ENCODE measurements around the gene ZHX3.

Gene ZHX3

DNA sequence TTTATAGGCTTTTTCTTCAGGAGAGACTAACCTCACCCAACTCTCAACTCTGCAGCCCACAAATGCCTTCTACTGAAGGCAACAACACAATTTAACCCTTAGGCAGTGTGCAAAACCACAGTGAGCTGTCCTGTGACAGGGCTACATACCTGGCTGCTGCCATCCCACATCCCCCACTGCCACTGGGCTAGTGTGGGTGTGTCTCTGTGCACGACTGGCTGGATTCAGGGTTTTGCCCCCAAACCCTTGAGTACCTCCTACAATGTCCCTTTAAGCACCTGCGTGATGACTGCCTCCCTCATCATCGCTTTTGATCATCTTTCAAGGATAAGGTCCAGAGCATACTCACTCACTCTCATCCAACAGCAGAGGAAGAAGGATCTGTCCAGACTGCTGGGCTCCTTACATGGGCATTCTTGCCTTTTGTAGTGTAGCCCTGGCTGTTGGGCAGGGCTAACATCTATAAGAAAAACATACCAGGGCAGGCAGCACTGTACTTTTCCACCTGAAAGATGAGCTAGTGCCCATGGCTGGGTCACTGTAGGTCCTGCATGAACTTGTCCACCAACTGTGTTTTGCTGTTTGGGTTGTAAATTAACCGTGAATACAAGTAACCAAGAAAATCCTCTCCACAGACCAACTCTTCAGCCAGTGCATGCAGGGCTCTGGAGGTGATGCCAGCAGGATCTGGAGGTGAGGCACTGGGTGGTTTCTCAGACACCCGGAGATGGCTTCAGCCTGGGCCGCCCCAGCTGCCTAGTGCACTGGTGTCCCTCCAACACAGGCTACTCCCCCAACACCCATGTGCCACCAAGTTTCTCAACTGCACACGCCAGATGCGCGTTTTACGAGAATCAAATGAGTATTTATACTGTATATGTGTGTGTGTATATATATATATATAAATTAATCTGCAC lies 135.0 kb downstream of the ZHX3 start:
- no peaks in the 10 kb centered on the region for H3K9me2 ChIP-seq (replicated peaks; ENCODE audit: low read depth, low read length)
- H3K4me1 ChIP-seq (ENCODE audit: insufficient read depth, low read length, poor library complexity, severe bottlenecking): no peaks in the 10 kb centered on the region
- H3K79me2 ChIP-seq (ENCODE audit: insufficient read depth, low read length): no peaks in the 10 kb centered on the region
- no peak overlapping the region for H3K9ac ChIP-seq (ENCODE audit: low read depth, low read length, poor library complexity, severe bottlenecking)
- H3K27me3 ChIP-seq (ENCODE audit: insufficient read depth, low read length, poor library complexity, severe bottlenecking): no peaks in the 10 kb centered on the region
- H2AFZ ChIP-seq (ENCODE audit: low read length): no peak overlapping the region
- TF ChIP-seq, protein P1, sequence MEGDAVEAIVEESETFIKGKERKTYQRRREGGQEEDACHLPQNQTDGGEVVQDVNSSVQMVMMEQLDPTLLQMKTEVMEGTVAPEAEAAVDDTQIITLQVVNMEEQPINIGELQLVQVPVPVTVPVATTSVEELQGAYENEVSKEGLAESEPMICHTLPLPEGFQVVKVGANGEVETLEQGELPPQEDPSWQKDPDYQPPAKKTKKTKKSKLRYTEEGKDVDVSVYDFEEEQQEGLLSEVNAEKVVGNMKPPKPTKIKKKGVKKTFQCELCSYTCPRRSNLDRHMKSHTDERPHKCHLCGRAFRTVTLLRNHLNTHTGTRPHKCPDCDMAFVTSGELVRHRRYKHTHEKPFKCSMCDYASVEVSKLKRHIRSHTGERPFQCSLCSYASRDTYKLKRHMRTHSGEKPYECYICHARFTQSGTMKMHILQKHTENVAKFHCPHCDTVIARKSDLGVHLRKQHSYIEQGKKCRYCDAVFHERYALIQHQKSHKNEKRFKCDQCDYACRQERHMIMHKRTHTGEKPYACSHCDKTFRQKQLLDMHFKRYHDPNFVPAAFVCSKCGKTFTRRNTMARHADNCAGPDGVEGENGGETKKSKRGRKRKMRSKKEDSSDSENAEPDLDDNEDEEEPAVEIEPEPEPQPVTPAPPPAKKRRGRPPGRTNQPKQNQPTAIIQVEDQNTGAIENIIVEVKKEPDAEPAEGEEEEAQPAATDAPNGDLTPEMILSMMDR (conservative IDR thresholded peaks at IDR 0.05; ENCODE audit: low read length): no peak
- TF ChIP-seq EZH2phosphoT487 (IDR thresholded peaks at IDR 0.05; ENCODE audit: borderline replicate concordance): no peak
- no peaks in the 10 kb centered on the region for H4K20me1 ChIP-seq (ENCODE audit: insufficient read depth, low read length, poor library complexity, severe bottlenecking)
- no peaks in the 10 kb centered on the region for H3F3A ChIP-seq (ENCODE audit: low read depth)
- no peak overlapping the region for H3K4me3 ChIP-seq (ENCODE audit: low read length, poor library complexity, severe bottlenecking)
- no peak overlapping the region for H3K4me2 ChIP-seq (ENCODE audit: low read depth, low read length, poor library complexity, severe bottlenecking)
- peaks cover under 1% of the 10 kb centered on the region; the same call in 1 of the 2 replicates for H3K36me3 ChIP-seq (ENCODE audit: insufficient read depth, low read length)
- no peaks in the 10 kb centered on the region for H3K9me3 ChIP-seq (ENCODE audit: insufficient read depth, low read depth, low read length)

DNA sequence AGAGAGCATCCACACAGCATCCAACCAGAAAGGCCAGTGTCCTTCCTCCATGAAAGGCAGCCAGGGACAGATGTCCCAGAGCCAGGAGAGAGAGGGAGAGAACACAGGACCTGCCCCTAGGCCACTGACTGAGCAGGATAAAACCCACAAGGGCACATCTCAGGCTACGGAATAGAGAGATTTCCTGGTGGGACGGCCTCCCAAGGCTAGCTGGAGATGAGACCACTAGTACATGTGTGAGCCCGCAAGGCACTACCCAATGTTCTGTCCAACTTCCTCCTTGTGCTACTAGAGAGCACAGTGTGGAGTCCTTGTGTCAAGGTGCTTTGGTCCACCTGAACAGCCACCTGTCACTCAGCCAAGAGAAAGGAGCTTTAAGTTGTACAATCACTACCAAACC lies 136.0 kb downstream of the ZHX3 start:
- Histone ChIP-seq H3K4me3 (ENCODE audit: low read length, poor library complexity, severe bottlenecking) (no peak overlapping the region), H3K36me3 (ENCODE audit: insufficient read depth, low read length) (peaks cover 10% of the 10 kb centered on the region; the same call in 1 of the 2 replicates), H3K4me1 (ENCODE audit: insufficient read depth, low read length, poor library complexity, severe bottlenecking) (no peaks in the 10 kb centered on the region), H3K27me3 (ENCODE audit: insufficient read depth, low read length, poor library complexity, severe bottlenecking) (no peaks in the 10 kb centered on the region), H3K79me2 (ENCODE audit: insufficient read depth, low read length) (no peaks in the 10 kb centered on the region), H3K9me2 (replicated peaks; ENCODE audit: low read depth, low read length) (no peaks in the 10 kb centered on the region), H4K20me1 (ENCODE audit: insufficient read depth, low read length, poor library complexity, severe bottlenecking) (no peaks in the 10 kb centered on the region), H2AFZ (ENCODE audit: low read length) (no peak overlapping the region), H3K9me3 (ENCODE audit: insufficient read depth, low read depth, low read length) (no peaks in the 10 kb centered on the region), H3K9ac (ENCODE audit: low read depth, low read length, poor library complexity, severe bottlenecking) (no peak overlapping the region), H3F3A (ENCODE audit: low read depth) (no peaks in the 10 kb centered on the region), H3K4me2 (ENCODE audit: low read depth, low read length, poor library complexity, severe bottlenecking) (no peak overlapping the region)
- TF ChIP-seq, protein P1 (conservative IDR thresholded peaks at IDR 0.05; ENCODE audit: low read length): no peak
- no peak for TF ChIP-seq EZH2phosphoT487 (IDR thresholded peaks at IDR 0.05; ENCODE audit: borderline replicate concordance)

DNA sequence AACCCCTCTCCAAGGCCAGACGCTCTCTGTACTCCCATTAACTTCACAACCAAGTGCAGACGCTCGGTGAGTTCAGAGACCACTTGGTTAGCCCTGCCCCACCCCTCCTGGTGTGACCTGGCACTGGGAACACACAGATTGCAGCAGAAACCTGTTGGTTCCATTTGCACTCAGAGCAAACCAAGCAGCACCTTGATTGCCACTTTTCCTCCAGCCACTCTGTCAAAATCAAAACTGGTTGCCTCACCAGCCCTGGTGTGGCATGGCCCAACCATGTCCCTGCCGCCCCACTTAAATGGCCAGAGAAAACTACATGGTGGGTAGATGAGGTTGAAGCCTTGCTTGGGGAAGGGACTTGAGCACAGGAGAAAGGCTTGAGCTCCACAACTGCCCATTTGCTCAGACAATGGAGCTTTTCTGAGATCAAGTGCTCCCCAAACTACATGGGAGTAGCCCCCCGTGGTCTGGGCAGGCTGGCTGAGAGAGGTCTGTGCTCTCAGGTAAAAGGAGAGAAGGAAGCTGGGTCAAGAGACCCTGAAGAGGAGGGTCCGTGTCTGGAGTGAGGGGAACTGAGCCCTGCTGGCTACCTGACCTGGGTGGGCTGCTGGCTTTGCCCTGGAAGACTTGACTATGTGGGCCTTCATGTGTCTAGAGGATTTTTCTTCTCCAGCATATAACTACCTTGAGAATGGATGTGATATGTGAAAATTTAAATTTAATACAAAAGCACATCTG lies 136.8 kb downstream of the ZHX3 start:
- no peaks in the 10 kb centered on the region for H3K27me3 ChIP-seq (ENCODE audit: insufficient read depth, low read length, poor library complexity, severe bottlenecking)

More for the DNA sequence above, 136.8 kb downstream of the ZHX3 start:
- Histone ChIP-seq H2AFZ (ENCODE audit: low read length) (no peak overlapping the region), H4K20me1 (ENCODE audit: insufficient read depth, low read length, poor library complexity, severe bottlenecking) (no peaks in the 10 kb centered on the region), H3K4me3 (ENCODE audit: low read length, poor library complexity, severe bottlenecking) (no peak overlapping the region), H3F3A (ENCODE audit: low read depth) (no peaks in the 10 kb centered on the region), H3K9ac (ENCODE audit: low read depth, low read length, poor library complexity, severe bottlenecking) (no peak overlapping the region), H3K79me2 (ENCODE audit: insufficient read depth, low read length) (no peaks in the 10 kb centered on the region), H3K9me3 (ENCODE audit: insufficient read depth, low read depth, low read length) (no peaks in the 10 kb centered on the region), H3K4me2 (ENCODE audit: low read depth, low read length, poor library complexity, severe bottlenecking) (no peak overlapping the region), H3K4me1 (ENCODE audit: insufficient read depth, low read length, poor library complexity, severe bottlenecking) (no peaks in the 10 kb centered on the region), H3K36me3 (ENCODE audit: insufficient read depth, low read length) (peaks cover 18% of the 10 kb centered on the region; the same call in 1 of the 2 replicates), H3K9me2 (replicated peaks; ENCODE audit: low read depth, low read length) (no peaks in the 10 kb centered on the region)
- TF ChIP-seq EZH2phosphoT487 (IDR thresholded peaks at IDR 0.05; ENCODE audit: borderline replicate concordance): no peak
- TF ChIP-seq, protein P1 (conservative IDR thresholded peaks at IDR 0.05; ENCODE audit: low read length): no peak
